SK-N-SH (cell line): Measurements from ENCODE around the gene BBS9.

ENCODE experiments used
- RFX5 ChIP-seq: IDR thresholded peaks from 2 replicates; pipeline ENCODE4 v1.6.1; 2012; ENCODE audit warnings: mild to moderate bottlenecking, improper control_type of control experiment, low read length
- SMC3 ChIP-seq: IDR thresholded peaks from 2 replicates; pipeline ENCODE4 v1.6.1; 2012; ENCODE audit warnings: low read depth, low read length, improper control_type of control experiment
- YY1 ChIP-seq: IDR thresholded peaks from 2 replicates; pipeline ENCODE4 v1.4.0; 2012; ENCODE audit warnings: low read depth, mild to moderate bottlenecking
- TF ChIP-seq, protein P1 (sequence below): IDR thresholded peaks from 2 replicates; pipeline ENCODE4 v1.6.1; 2012; ENCODE audit warnings: mild to moderate bottlenecking, low read depth, low read length, moderate library complexity
- TF ChIP-seq, protein P2 (sequence below): fragments of 200-600 bp; sonication (generic); IDR thresholded peaks from 2 replicates; pipeline ENCODE4 v1.6.1; 2017; ENCODE audit warnings: antibody characterized with exemption, mild to moderate bottlenecking, moderate library complexity
- TF ChIP-seq, protein P3 (sequence below): IDR thresholded peaks from 2 replicates; pipeline ENCODE4 v1.4.0; 2012; ENCODE audit warnings: low read depth, borderline replicate concordance
- TF ChIP-seq, protein P4 (sequence below): IDR thresholded peaks from 2 replicates; pipeline ENCODE4 v1.4.0; 2012; ENCODE audit warnings: low read depth, borderline replicate concordance
- TF ChIP-seq, protein P5 (sequence below): IDR thresholded peaks from 2 replicates; pipeline ENCODE4; 2012

DNA sequence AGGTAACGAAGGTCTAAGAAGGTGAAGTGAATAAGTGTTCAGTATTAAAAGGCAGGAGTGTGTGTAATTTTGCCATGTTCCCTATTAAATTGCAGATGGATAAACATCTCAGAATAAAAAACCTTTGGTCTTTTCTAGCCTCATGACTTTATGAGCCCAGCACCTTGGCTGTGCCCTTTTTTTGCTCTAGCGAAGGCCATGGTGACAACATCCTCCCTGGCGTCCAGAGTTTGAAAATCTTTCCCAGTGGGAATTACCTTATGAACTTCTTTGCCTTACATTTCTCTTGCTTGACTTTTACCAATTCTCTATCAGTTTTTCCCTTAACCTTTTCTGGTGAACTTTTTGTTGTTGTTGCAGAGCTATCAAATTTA, 407.7 kb downstream of the BBS9 start:
- TF ChIP-seq, protein P1, sequence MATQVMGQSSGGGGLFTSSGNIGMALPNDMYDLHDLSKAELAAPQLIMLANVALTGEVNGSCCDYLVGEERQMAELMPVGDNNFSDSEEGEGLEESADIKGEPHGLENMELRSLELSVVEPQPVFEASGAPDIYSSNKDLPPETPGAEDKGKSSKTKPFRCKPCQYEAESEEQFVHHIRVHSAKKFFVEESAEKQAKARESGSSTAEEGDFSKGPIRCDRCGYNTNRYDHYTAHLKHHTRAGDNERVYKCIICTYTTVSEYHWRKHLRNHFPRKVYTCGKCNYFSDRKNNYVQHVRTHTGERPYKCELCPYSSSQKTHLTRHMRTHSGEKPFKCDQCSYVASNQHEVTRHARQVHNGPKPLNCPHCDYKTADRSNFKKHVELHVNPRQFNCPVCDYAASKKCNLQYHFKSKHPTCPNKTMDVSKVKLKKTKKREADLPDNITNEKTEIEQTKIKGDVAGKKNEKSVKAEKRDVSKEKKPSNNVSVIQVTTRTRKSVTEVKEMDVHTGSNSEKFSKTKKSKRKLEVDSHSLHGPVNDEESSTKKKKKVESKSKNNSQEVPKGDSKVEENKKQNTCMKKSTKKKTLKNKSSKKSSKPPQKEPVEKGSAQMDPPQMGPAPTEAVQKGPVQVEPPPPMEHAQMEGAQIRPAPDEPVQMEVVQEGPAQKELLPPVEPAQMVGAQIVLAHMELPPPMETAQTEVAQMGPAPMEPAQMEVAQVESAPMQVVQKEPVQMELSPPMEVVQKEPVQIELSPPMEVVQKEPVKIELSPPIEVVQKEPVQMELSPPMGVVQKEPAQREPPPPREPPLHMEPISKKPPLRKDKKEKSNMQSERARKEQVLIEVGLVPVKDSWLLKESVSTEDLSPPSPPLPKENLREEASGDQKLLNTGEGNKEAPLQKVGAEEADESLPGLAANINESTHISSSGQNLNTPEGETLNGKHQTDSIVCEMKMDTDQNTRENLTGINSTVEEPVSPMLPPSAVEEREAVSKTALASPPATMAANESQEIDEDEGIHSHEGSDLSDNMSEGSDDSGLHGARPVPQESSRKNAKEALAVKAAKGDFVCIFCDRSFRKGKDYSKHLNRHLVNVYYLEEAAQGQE: no peak
- TF ChIP-seq, protein P2, sequence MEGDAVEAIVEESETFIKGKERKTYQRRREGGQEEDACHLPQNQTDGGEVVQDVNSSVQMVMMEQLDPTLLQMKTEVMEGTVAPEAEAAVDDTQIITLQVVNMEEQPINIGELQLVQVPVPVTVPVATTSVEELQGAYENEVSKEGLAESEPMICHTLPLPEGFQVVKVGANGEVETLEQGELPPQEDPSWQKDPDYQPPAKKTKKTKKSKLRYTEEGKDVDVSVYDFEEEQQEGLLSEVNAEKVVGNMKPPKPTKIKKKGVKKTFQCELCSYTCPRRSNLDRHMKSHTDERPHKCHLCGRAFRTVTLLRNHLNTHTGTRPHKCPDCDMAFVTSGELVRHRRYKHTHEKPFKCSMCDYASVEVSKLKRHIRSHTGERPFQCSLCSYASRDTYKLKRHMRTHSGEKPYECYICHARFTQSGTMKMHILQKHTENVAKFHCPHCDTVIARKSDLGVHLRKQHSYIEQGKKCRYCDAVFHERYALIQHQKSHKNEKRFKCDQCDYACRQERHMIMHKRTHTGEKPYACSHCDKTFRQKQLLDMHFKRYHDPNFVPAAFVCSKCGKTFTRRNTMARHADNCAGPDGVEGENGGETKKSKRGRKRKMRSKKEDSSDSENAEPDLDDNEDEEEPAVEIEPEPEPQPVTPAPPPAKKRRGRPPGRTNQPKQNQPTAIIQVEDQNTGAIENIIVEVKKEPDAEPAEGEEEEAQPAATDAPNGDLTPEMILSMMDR: no peak
- TF ChIP-seq, protein P3, sequence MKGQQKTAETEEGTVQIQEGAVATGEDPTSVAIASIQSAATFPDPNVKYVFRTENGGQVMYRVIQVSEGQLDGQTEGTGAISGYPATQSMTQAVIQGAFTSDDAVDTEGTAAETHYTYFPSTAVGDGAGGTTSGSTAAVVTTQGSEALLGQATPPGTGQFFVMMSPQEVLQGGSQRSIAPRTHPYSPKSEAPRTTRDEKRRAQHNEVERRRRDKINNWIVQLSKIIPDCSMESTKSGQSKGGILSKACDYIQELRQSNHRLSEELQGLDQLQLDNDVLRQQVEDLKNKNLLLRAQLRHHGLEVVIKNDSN: no peak
- TF ChIP-seq, protein P4, sequence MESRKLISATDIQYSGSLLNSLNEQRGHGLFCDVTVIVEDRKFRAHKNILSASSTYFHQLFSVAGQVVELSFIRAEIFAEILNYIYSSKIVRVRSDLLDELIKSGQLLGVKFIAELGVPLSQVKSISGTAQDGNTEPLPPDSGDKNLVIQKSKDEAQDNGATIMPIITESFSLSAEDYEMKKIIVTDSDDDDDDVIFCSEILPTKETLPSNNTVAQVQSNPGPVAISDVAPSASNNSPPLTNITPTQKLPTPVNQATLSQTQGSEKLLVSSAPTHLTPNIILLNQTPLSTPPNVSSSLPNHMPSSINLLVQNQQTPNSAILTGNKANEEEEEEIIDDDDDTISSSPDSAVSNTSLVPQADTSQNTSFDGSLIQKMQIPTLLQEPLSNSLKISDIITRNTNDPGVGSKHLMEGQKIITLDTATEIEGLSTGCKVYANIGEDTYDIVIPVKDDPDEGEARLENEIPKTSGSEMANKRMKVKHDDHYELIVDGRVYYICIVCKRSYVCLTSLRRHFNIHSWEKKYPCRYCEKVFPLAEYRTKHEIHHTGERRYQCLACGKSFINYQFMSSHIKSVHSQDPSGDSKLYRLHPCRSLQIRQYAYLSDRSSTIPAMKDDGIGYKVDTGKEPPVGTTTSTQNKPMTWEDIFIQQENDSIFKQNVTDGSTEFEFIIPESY: no peak
- TF ChIP-seq YY1 (no peak), RFX5 (no peak), SMC3 (no peak)
- TF ChIP-seq, protein P5, sequence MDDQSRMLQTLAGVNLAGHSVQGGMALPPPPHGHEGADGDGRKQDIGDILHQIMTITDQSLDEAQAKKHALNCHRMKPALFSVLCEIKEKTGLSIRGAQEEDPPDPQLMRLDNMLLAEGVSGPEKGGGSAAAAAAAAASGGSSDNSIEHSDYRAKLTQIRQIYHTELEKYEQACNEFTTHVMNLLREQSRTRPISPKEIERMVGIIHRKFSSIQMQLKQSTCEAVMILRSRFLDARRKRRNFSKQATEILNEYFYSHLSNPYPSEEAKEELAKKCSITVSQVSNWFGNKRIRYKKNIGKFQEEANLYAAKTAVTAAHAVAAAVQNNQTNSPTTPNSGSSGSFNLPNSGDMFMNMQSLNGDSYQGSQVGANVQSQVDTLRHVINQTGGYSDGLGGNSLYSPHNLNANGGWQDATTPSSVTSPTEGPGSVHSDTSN: no peak
